Activated B cell treated with CpG ODN at 0.5 μM for 24 hours (primary cell): ENCODE results near the gene ANKRD63. TPM values are rescaled to one million over a fixed set of nuclear protein-coding genes. Genes with fewer than 3 reads are reported as not detected.

ENCODE experiments used
- ATAC-seq: fragments of 200-7000 bp; cut with Tn5 transposase; one replicate; pipeline ENCODE4 v1.10.0; 2021; ENCODE audit warnings: low read depth, mild to moderate bottlenecking, moderate library complexity
- CTCF ChIA-PET: fragments of 350-600 bp; sonication (Branson Sonifier 250); formaldehyde crosslinking; loops from one replicate; lab custom pipeline; 2021; ENCODE audit warnings: antibody characterized with exemption; lab: Charles Lee
- POLR2A ChIA-PET: fragments of 350-600 bp; sonication (Branson Sonifier 250); formaldehyde crosslinking; loops from one replicate; lab custom pipeline; 2021; ENCODE audit warnings: antibody characterized with exemption; lab: Charles Lee
- DNase-seq: peaks from one replicate; pipeline ENCODE4 v3.0.0; 2022
- H3K27ac Mint-ChIP-seq: one replicate; pipeline ENCODE4 v1.8.0; 2020; ENCODE audit warnings: mixed read lengths
- H3K27me3 Mint-ChIP-seq: one replicate; pipeline ENCODE4 v1.8.0; 2021; ENCODE audit warnings: mixed read lengths
- H3K36me3 Mint-ChIP-seq: one replicate; pipeline ENCODE4 v1.8.0; 2021; ENCODE audit warnings: low read depth, mixed read lengths
- H3K4me1 Mint-ChIP-seq: one replicate; pipeline ENCODE4 v1.8.0; 2021; ENCODE audit warnings: mixed read lengths
- H3K4me3 Mint-ChIP-seq: one replicate; pipeline ENCODE4 v1.8.0; 2020; ENCODE audit warnings: mild to moderate bottlenecking, mixed read lengths
- H3K9me3 Mint-ChIP-seq: one replicate; pipeline ENCODE4 v1.8.0; 2020; ENCODE audit warnings: mixed read lengths
- CTCF ChIP-seq: fragments of 200-600 bp; IDR thresholded peaks from one replicate; pipeline ENCODE4 v1.8.0; 2022; ENCODE audit warnings: antibody characterized with exemption, mild to moderate bottlenecking
- intact Hi-C: fragments of 100-400 bp; cut with micrococcal nuclease; formaldehyde crosslinking; loops from one replicate; pipeline ENCODE4 v1.15.1; 2024
- total RNA-seq: library from RNA; stranded (reverse); gene quantifications from 2 replicates; pipeline ENCODE4 v1.2.3, GENCODE V29; 2022

The ANKRD63 gene
- total RNA-seq, 1 donor from 2014 or later, result not detected

GRCh38 chr15:40259021-40259420 lies 23.8 kb downstream of the ANKRD63 start:
- ATAC-seq, result no peak
- no peaks in the 10 kb centered on the region for H3K9me3 Mint-ChIP-seq
- POLR2A ChIA-PET, result no interaction called here
- CTCF ChIA-PET, result interaction anchor here (0.8 to 2.2 kb wide), 2 partner anchors 15 to 20 kb away, joined by 3 to 6 read pairs; no protein-coding TSS in a partner anchor
- no peak for DNase-seq
- intact Hi-C loops, result no loop called here
- H3K4me3 Mint-ChIP-seq, result no peak overlapping the region
- H3K27ac Mint-ChIP-seq, result no peak overlapping the region
- TF ChIP-seq CTCF, result no peak
- H3K36me3 Mint-ChIP-seq, result no peaks in the 10 kb centered on the region
- H3K4me1 Mint-ChIP-seq, result no peaks in the 10 kb centered on the region
- peaks cover 1% of the 10 kb centered on the region for H3K27me3 Mint-ChIP-seq

- intact Hi-C loops, result no loop called here
- H3K4me1 Mint-ChIP-seq, result no peaks in the 10 kb centered on the region
- ATAC-seq (no peak), DNase-seq (no peak)
- ChIA-PET CTCF (interaction anchor here (0.8 to 2.2 kb wide), 2 partner anchors 16 to 21 kb away, joined by 3 to 6 read pairs; no protein-coding TSS in a partner anchor), POLR2A (interaction anchor here (1.0 kb wide), 1 partner anchor 18 kb away, joined by 3 read pairs; no protein-coding TSS in a partner anchor)
- no peak overlapping the region for H3K4me3 Mint-ChIP-seq
- no peak overlapping the region for H3K27ac Mint-ChIP-seq
- peaks cover 6% of the 10 kb centered on the region for H3K27me3 Mint-ChIP-seq
- H3K36me3 Mint-ChIP-seq, result no peaks in the 10 kb centered on the region
- TF ChIP-seq CTCF, result no peak
- H3K9me3 Mint-ChIP-seq, result no peaks in the 10 kb centered on the region
Observed at GRCh38 chr15:40258544-40258943, 24.3 kb downstream of the ANKRD63 start.

- peaks cover 6% of the 10 kb centered on the region for H3K4me1 Mint-ChIP-seq
- no peak overlapping the region for H3K4me3 Mint-ChIP-seq
- intact Hi-C loops, result no loop called here
- ChIA-PET POLR2A (interaction anchor here (1.0 kb wide), 1 partner anchor 17 kb away, joined by 3 read pairs; no protein-coding TSS in a partner anchor), CTCF (interaction anchor here (0.8 to 2.2 kb wide), 2 partner anchors 16 to 21 kb away, joined by 3 to 6 read pairs; no protein-coding TSS in a partner anchor)
- H3K9me3 Mint-ChIP-seq, result no peaks in the 10 kb centered on the region
- H3K27me3 Mint-ChIP-seq, result peaks cover 12% of the 10 kb centered on the region
- no peak for DNase-seq
- TF ChIP-seq CTCF, result no peak
- H3K27ac Mint-ChIP-seq, result no peak overlapping the region
- H3K36me3 Mint-ChIP-seq, result no peaks in the 10 kb centered on the region
- no peak for ATAC-seq
Observed at GRCh38 chr15:40257656-40258450, 25.0 kb downstream of the ANKRD63 start.

GRCh38 chr15:40256638-40257235 lies 26.1 kb downstream of the ANKRD63 start:
- Mint-ChIP-seq H3K36me3 (no peaks in the 10 kb centered on the region), H3K27me3 (peaks cover 13% of the 10 kb centered on the region), H3K4me3 (no peak overlapping the region), H3K9me3 (no peaks in the 10 kb centered on the region), H3K4me1 (peaks cover 6% of the 10 kb centered on the region), H3K27ac (no peak overlapping the region)
- POLR2A ChIA-PET, result no interaction called here
- intact Hi-C loops, result no loop called here
- CTCF ChIA-PET, result no interaction called here
- DNase-seq (no peak), ATAC-seq (no peak)
- no peak for TF ChIP-seq CTCF

GRCh38 chr15:40255033-40255432 lies 27.8 kb downstream of the ANKRD63 start:
- POLR2A ChIA-PET, result interaction anchor here (0.6 kb wide), 2 partner anchors 35 to 168 kb away, joined by 3 to 4 read pairs; no protein-coding TSS in a partner anchor
- Mint-ChIP-seq H3K27ac (no peak overlapping the region), H3K4me1 (peaks cover 6% of the 10 kb centered on the region), H3K4me3 (no peak overlapping the region), H3K36me3 (no peaks in the 10 kb centered on the region), H3K9me3 (no peaks in the 10 kb centered on the region), H3K27me3 (peaks cover 23% of the 10 kb centered on the region)
- no peak for ATAC-seq
- no peak for TF ChIP-seq CTCF
- CTCF ChIA-PET, result no interaction called here
- DNase-seq, result no peak
- intact Hi-C loops, result no loop called here
